Central memory CD4-positive, alpha-beta T cell (primary cell): ENCODE results near the gene DEF6.
"Not testable (repeated sequence)": the region's sequence is repeated elsewhere in the genome, so short reads cannot be mapped to it uniquely, and the experiment has no call there.

Experiments
- DNase-seq: peaks from one replicate; pipeline ENCODE4 v3.0.0; 2022

DEF6 gene

GRCh38 chr6:35282472-35282871 is 15.1 kb upstream of the DEF6 start:
- no peak for DNase-seq

- no peak for DNase-seq
Observed at GRCh38 chr6:35283361-35283760, 14.3 kb upstream of the DEF6 start.

GRCh38 chr6:35287671-35288396 is 9.8 kb upstream of the DEF6 start:
- DNase-seq: no peak

- no peak for DNase-seq
Observed at GRCh38 chr6:35288834-35289233, 8.8 kb upstream of the DEF6 start.

GRCh38 chr6:35291491-35291890 is 6.1 kb upstream of the DEF6 start:
- DNase-seq: no peak

- no peak for DNase-seq
Observed at GRCh38 chr6:35292494-35292893, 5.1 kb upstream of the DEF6 start.

GRCh38 chr6:35293681-35294080 is 3.9 kb upstream of the DEF6 start:
- DNase-seq: no peak

GRCh38 chr6:35294308-35294945 is 3.2 kb upstream of the DEF6 start:
- DNase-seq: peak; percentile 39

GRCh38 chr6:35295036-35295435 is 2.6 kb upstream of the DEF6 start:
- DNase-seq: no peak

- no peak for DNase-seq
Observed at GRCh38 chr6:35295521-35296315, 1.9 kb upstream of the DEF6 start.

- no peak for DNase-seq
Observed at GRCh38 chr6:35296931-35297600, 552 bp upstream of the DEF6 start.

- no peak for DNase-seq
Observed at GRCh38 chr6:35298625-35299140, 1.1 kb downstream of the DEF6 start.

- peak; percentile 13 for DNase-seq
Observed at GRCh38 chr6:35299674-35300073, 2.1 kb downstream of the DEF6 start.

GRCh38 chr6:35300848-35301247 is 3.2 kb downstream of the DEF6 start:
- DNase-seq: peak; percentile 63

- peak; percentile 90 for DNase-seq
Observed at GRCh38 chr6:35302604-35303241, 5.1 kb downstream of the DEF6 start.

GRCh38 chr6:35304299-35304698 is 6.7 kb downstream of the DEF6 start:
- no peak for DNase-seq

- DNase-seq: peak; percentile 37
Observed at GRCh38 chr6:35305117-35305516, 7.5 kb downstream of the DEF6 start.

- DNase-seq: not testable (repeated sequence)
Observed at GRCh38 chr6:35307138-35307537, 9.5 kb downstream of the DEF6 start.

GRCh38 chr6:35308543-35308942 is 10.9 kb downstream of the DEF6 start:
- DNase-seq: not testable (repeated sequence)

GRCh38 chr6:35309611-35310264 is 12.1 kb downstream of the DEF6 start:
- no peak for DNase-seq

GRCh38 chr6:35310265-35310831 is 12.7 kb downstream of the DEF6 start:
- peak; percentile 20 for DNase-seq
